B cell (primary cell): ENCODE data around the gene OGDH. TPM values are rescaled to one million over a fixed set of nuclear protein-coding genes. Genes with fewer than 3 reads are reported as not detected.

ENCODE experiments used
- ATAC-seq: fragments of 200-7000 bp; cut with Tn5 transposase; one replicate; pipeline ENCODE4 v1.10.0; 2021; ENCODE audit warnings: low read depth, mild to moderate bottlenecking, moderate number of reproducible peaks, moderate library complexity
- CTCF ChIA-PET: fragments of 350-600 bp; sonication (Branson Sonifier 250); formaldehyde crosslinking; loops from one replicate; lab custom pipeline; 2021; ENCODE audit warnings: antibody characterized with exemption, inconsistent platforms; lab: Charles Lee
- POLR2A ChIA-PET: fragments of 350-600 bp; sonication (Branson Sonifier 250); formaldehyde crosslinking; loops from one replicate; lab custom pipeline; 2021; ENCODE audit warnings: antibody characterized with exemption; lab: Charles Lee
- DNase-seq: peaks from one replicate; pipeline ENCODE4 v3.0.0; 2013
- H2AFZ ChIP-seq: 2 replicates; pipeline ENCODE4 v1.6.1; 2012; ENCODE audit warnings: mild to moderate bottlenecking, low read depth, low read length; ENCODE audit not compliant: insufficient read depth, poor library complexity, severe bottlenecking
- H3K27ac ChIP-seq, 2 donors: 1 replicate in 1 of 2; 2 replicates in 1 of 2; pipeline ENCODE4 v1.5.1; 2012 to 2013; ENCODE audit warnings: low read length in 2 of 2, mild to moderate bottlenecking in 2 of 2, moderate library complexity in 1 of 2
- H3K27me3 ChIP-seq, 4 experiments: fragments of 200-600 bp in 1 of 4; sonication (generic) in 1 of 4; replicated peaks in 1 of 4; 1 replicate in 2 of 4; 2 replicates in 2 of 4; pipeline versions ENCODE4 v1.6.1 to v1.7.0; 2013 to 2016; ENCODE audit warnings: low read length in 3 of 4, mild to moderate bottlenecking in 2 of 4, mixed read lengths in 1 of 4, moderate library complexity in 1 of 4; ENCODE audit not compliant: insufficient read depth in 4 of 4, control insufficient read depth in 3 of 4; ENCODE audit errors: control extremely low read depth in 1 of 4
- H3K36me3 ChIP-seq, 2 experiments: replicated peaks in 1 of 2; 1 replicate in 1 of 2; 2 replicates in 1 of 2; pipeline versions ENCODE4 v1.6.1 to v1.7.1; 2013; ENCODE audit warnings: low read length in 1 of 2; ENCODE audit not compliant: insufficient read depth in 2 of 2, control insufficient read depth in 1 of 2; ENCODE audit errors: control extremely low read depth in 1 of 2, extremely low read depth in 1 of 2
- H3K4me1 ChIP-seq, 2 donors: fragments of 200-600 bp in 1 of 2; sonication (generic) in 1 of 2; 1 replicate in 1 of 2; 2 replicates in 1 of 2; pipeline versions ENCODE4 v1.5.1 to v1.6.1; 2013 to 2017; ENCODE audit warnings: low read length in 2 of 2; ENCODE audit not compliant: control insufficient read depth in 2 of 2, insufficient read depth in 2 of 2
- H3K4me2 ChIP-seq: replicated peaks from 2 replicates; pipeline ENCODE3; 2012; ENCODE audit warnings: mild to moderate bottlenecking, low read depth, low read length; ENCODE audit not compliant: poor library complexity, severe bottlenecking
- H3K4me3 ChIP-seq, 5 experiments: fragments of 200-600 bp in 1 of 5; sonication (generic) in 1 of 5; 1 replicate in 3 of 5; 2 replicates in 2 of 5; pipeline versions ENCODE4 v1.5.1 to v1.7.0; 2011 to 2016; ENCODE audit warnings: low read length in 4 of 5, mild to moderate bottlenecking in 4 of 5, low read depth in 2 of 5, control low read depth in 1 of 5, moderate library complexity in 1 of 5; ENCODE audit not compliant: insufficient read depth in 1 of 5; ENCODE audit errors: control extremely low read depth in 1 of 5, extremely low read depth in 1 of 5
- H3K79me2 ChIP-seq: fragments of 200-600 bp; sonication (generic); one replicate; pipeline ENCODE4 v1.6.0; 2016; ENCODE audit warnings: low read length; ENCODE audit not compliant: control insufficient read depth, insufficient read depth
- H3K9ac ChIP-seq: fragments of 200-600 bp; sonication (generic); 2 replicates; pipeline ENCODE4 v1.6.1; 2017; ENCODE audit warnings: mild to moderate bottlenecking, low read length, moderate library complexity
- H3K9me3 ChIP-seq, 3 donors: one replicate each; pipeline versions ENCODE4 v1.6.1 to v1.7.1; 2013; ENCODE audit warnings: low read length in 2 of 3; ENCODE audit not compliant: control insufficient read depth in 2 of 3, insufficient read depth in 1 of 3; ENCODE audit errors: control extremely low read depth in 1 of 3
- H4K20me1 ChIP-seq: 2 replicates; pipeline ENCODE4 v1.6.0; 2012; ENCODE audit warnings: mild to moderate bottlenecking, low read length; ENCODE audit not compliant: insufficient read depth, control insufficient read depth, poor library complexity, severe bottlenecking
- H3K27ac Mint-ChIP-seq: one replicate; pipeline ENCODE4 v1.8.0; 2021; ENCODE audit warnings: mixed read lengths
- H3K27me3 Mint-ChIP-seq: one replicate; pipeline ENCODE4 v1.8.0; 2021; ENCODE audit warnings: mixed read lengths
- H3K4me1 Mint-ChIP-seq: one replicate; pipeline ENCODE4 v1.8.0; 2021; ENCODE audit warnings: mixed read lengths
- H3K4me3 Mint-ChIP-seq: one replicate; pipeline ENCODE4 v1.8.0; 2021; ENCODE audit warnings: mixed read lengths
- H3K9me3 Mint-ChIP-seq: one replicate; pipeline ENCODE4 v1.8.0; 2022; ENCODE audit warnings: mixed read lengths; ENCODE audit not compliant: insufficient read depth
- CTCF ChIP-seq: fragments of 200-600 bp; IDR thresholded peaks from one replicate; pipeline ENCODE4 v1.8.0; 2022; ENCODE audit warnings: antibody characterized with exemption, mild to moderate bottlenecking
- EZH2 ChIP-seq: IDR thresholded peaks from 2 replicates; pipeline ENCODE4 v1.6.1; 2012; ENCODE audit warnings: borderline replicate concordance, low read depth, mild to moderate bottlenecking, moderate library complexity, low read length; ENCODE audit not compliant: insufficient read depth, poor library complexity, severe bottlenecking
- WGBS: methylation state at CpG from one replicate; pipeline ENCODE4 v1.1.5; 2013; ENCODE audit warnings: missing lambda C conversion rate; ENCODE audit not compliant: insufficient coverage; 5-methylcytosine and 5-hydroxymethylcytosine counted together
- intact Hi-C: fragments of 100-400 bp; cut with micrococcal nuclease; formaldehyde crosslinking; loops from one replicate; pipeline ENCODE4 v1.10.0; 2022
- polyA plus RNA-seq: library from polyadenylated mRNA; depleted of rRNA; stranded (reverse); fragments of >200 nt; gene quantifications from 2 replicates; pipeline ENCODE4 v1.2.3, GENCODE V29; 2012
- total RNA-seq, 2 donors: library from RNA; stranded (reverse); fragments of 120-200 nt in 1 of 2; gene quantifications; 1 replicate in 1 of 2; 2 replicates in 1 of 2; pipeline versions ENCODE4 v1.2.3 to v1.2.4, GENCODE V29; 2013 to 2022

The OGDH gene
- total and polyA plus RNA-seq, 2 donors (not counting 1 experiment from before 2014, with no cell fraction given), result 42.6 to 80.2 TPM

- Mint-ChIP-seq H3K4me3 (no peak overlapping the region), H3K27ac (no peak overlapping the region), H3K9me3 (no peaks in the 10 kb centered on the region), H3K4me1 (no peaks in the 10 kb centered on the region), H3K27me3 (no peaks in the 10 kb centered on the region)
- no peaks in the 10 kb centered on the region for H3K79me2 ChIP-seq
- no peak overlapping the region for H3K4me2 ChIP-seq
- intact Hi-C loops, result no loop called here
- no peak for TF ChIP-seq EZH2
- TF ChIP-seq CTCF, result no peak
- ATAC-seq (no peak), DNase-seq (no peak)
- CTCF ChIA-PET, result interaction anchor here (1.0 kb wide), 1 partner anchor 82 kb away, joined by 3 read pairs; no protein-coding TSS in a partner anchor
- no peak overlapping the region for H3K9ac ChIP-seq
- POLR2A ChIA-PET, result no interaction called here
- 96% methylated on average over 19 of the region's 19 CpGs for WGBS
- H3K4me1 ChIP-seq, result no peaks in the 10 kb centered on the region
- H3K4me3 ChIP-seq, result no peak overlapping the region
- H3K27ac ChIP-seq, result no peak overlapping the region
- no peak overlapping the region for H2AFZ ChIP-seq
- peaks cover 0 to 5% (median 0%) of the 10 kb centered on the region in 3 donors for H3K9me3 ChIP-seq
- H4K20me1 ChIP-seq, result no peaks in the 10 kb centered on the region
- H3K36me3 ChIP-seq, result peaks cover 15 to 67% of the 10 kb centered on the region in 2 experiments
- no peaks in the 10 kb centered on the region for H3K27me3 ChIP-seq
These were observed 87.3 kb downstream of the OGDH start for GRCh38 chr7:44693641-44694313.

GRCh38 chr7:44694326-44694725 lies 87.9 kb downstream of the OGDH start:
- Mint-ChIP-seq H3K4me1 (no peaks in the 10 kb centered on the region), H3K9me3 (no peaks in the 10 kb centered on the region), H3K27ac (no peak overlapping the region), H3K4me3 (no peak overlapping the region), H3K27me3 (no peaks in the 10 kb centered on the region)
- Histone ChIP-seq H3K4me1 (no peaks in the 10 kb centered on the region), H3K4me2 (no peak overlapping the region), H3K9me3 (peaks cover 0 to 9% (median 0%) of the 10 kb centered on the region in 3 donors), H4K20me1 (no peaks in the 10 kb centered on the region), H3K79me2 (no peaks in the 10 kb centered on the region), H3K4me3 (no peak overlapping the region), H3K9ac (no peak overlapping the region), H3K36me3 (peaks cover 15 to 70% of the 10 kb centered on the region in 2 experiments), H3K27me3 (no peaks in the 10 kb centered on the region), H3K27ac (no peak overlapping the region), H2AFZ (no peak overlapping the region)
- CTCF ChIA-PET, result interaction anchor here (1.0 kb wide), 1 partner anchor 82 kb away, joined by 3 read pairs; no protein-coding TSS in a partner anchor
- DNase-seq (no peak), ATAC-seq (no peak)
- POLR2A ChIA-PET, result no interaction called here
- TF ChIP-seq CTCF, result no peak
- TF ChIP-seq EZH2, result no peak
- WGBS, result 99% methylated on average over 13 of the region's 14 CpGs
- intact Hi-C loops, result no loop called here
